Endodermal cell (in vitro differentiated cells): Measurements from ENCODE around the gene NAA35. TPM values are rescaled to one million over a fixed set of nuclear protein-coding genes. Genes with fewer than 3 reads are reported as not detected.

Experiments
- DNase-seq: peaks from one replicate; pipeline ENCODE4 v3.0.0-alpha.2; 2017
- H3K27ac ChIP-seq: 2 replicates; pipeline ENCODE4 v1.5.1; 2013; ENCODE audit warnings: mild to moderate bottlenecking, low read depth, low read length, moderate library complexity
- H3K27me3 ChIP-seq: 2 replicates; pipeline ENCODE4 v1.6.1; 2013; ENCODE audit warnings: mild to moderate bottlenecking, low read length, moderate library complexity; ENCODE audit not compliant: insufficient read depth, control insufficient read depth, poor library complexity, severe bottlenecking
- H3K36me3 ChIP-seq: 2 replicates; pipeline ENCODE4 v1.7.0; 2013; ENCODE audit warnings: mild to moderate bottlenecking, low read length, moderate library complexity; ENCODE audit not compliant: control insufficient read depth, insufficient read depth
- H3K4me1 ChIP-seq: one replicate; pipeline ENCODE4 v1.7.0; 2013; ENCODE audit warnings: low read length; ENCODE audit not compliant: control insufficient read depth, insufficient read depth
- H3K4me3 ChIP-seq: 2 replicates; pipeline ENCODE4 v1.5.1; 2013; ENCODE audit warnings: mild to moderate bottlenecking, low read length, moderate library complexity
- H3K9ac ChIP-seq: 2 replicates; pipeline ENCODE4 v1.6.1; 2013; ENCODE audit warnings: mild to moderate bottlenecking, low read length, moderate library complexity; ENCODE audit not compliant: poor library complexity, severe bottlenecking; ENCODE audit errors: extremely low read depth
- H3K9me3 ChIP-seq: 2 replicates; pipeline ENCODE4 v1.6.1; 2013; ENCODE audit warnings: mild to moderate bottlenecking, low read length, moderate library complexity; ENCODE audit not compliant: control insufficient read depth
- H3K27ac Mint-ChIP-seq: 2 replicates; pipeline ENCODE4 v1.8.0; 2020; ENCODE audit warnings: mixed read lengths
- H3K27me3 Mint-ChIP-seq: 2 replicates; pipeline ENCODE4 v1.8.0; 2021; ENCODE audit warnings: mild to moderate bottlenecking, mixed read lengths; ENCODE audit not compliant: insufficient read depth
- H3K36me3 Mint-ChIP-seq: 2 replicates; pipeline ENCODE4 v1.8.0; 2020; ENCODE audit warnings: low read depth, mixed read lengths
- H3K4me1 Mint-ChIP-seq: 2 replicates; pipeline ENCODE4 v1.8.0; 2020; ENCODE audit warnings: mixed read lengths
- H3K4me3 Mint-ChIP-seq: 2 replicates; pipeline ENCODE4 v1.8.0; 2020; ENCODE audit warnings: mild to moderate bottlenecking, moderate library complexity, mixed read lengths
- H3K9me3 Mint-ChIP-seq: 2 replicates; pipeline ENCODE4 v1.8.0; 2020; ENCODE audit warnings: mild to moderate bottlenecking, mixed read lengths
- CTCF ChIP-seq: fragments of 200-600 bp; sonication (generic); conservative IDR thresholded peaks from 2 replicates; pipeline ENCODE4 v1.5.0; 2021; ENCODE audit warnings: antibody characterized with exemption, mild to moderate bottlenecking
- WGBS, 2 experiments: methylation state at CpG; one replicate each; pipeline versions ENCODE4 v1.1.5 to v1.1.7; 2013; ENCODE audit warnings: missing lambda C conversion rate in 2 of 2, mixed read lengths in 1 of 2; ENCODE audit not compliant: insufficient coverage in 1 of 2, insufficient read length in 1 of 2; 5-methylcytosine and 5-hydroxymethylcytosine counted together
- total RNA-seq, 2 donors: library from RNA; stranded (reverse); fragmentation: NEBNext Ultra II Directional in 1 of 2; extraction: Animal tissue kit (Norgen Biotek cat#: 25700) in 1 of 2; gene quantifications; 2 replicates in 1 of 2; 3 replicates in 1 of 2; pipeline ENCODE4 v1.2.1, GENCODE V29; 2021

Gene NAA35
- total RNA-seq, 2 donors from 2014 or later = 30.3 to 31.4 TPM

- Mint-ChIP-seq H3K4me1 (no peaks in the 10 kb centered on the region), H3K27ac (no peak overlapping the region), H3K36me3 (peaks cover 74% of the 10 kb centered on the region), H3K9me3 (no peaks in the 10 kb centered on the region), H3K27me3 (no peaks in the 10 kb centered on the region), H3K4me3 (no peak overlapping the region)
- H3K9ac ChIP-seq = no peak overlapping the region
- no peak overlapping the region for H3K27ac ChIP-seq
- WGBS, 2 experiments = 87 to 100% methylated on average over 1 to 3 of the region's 3 CpGs
- H3K4me3 ChIP-seq = no peak overlapping the region
- no peaks in the 10 kb centered on the region for H3K27me3 ChIP-seq
- no peak for DNase-seq
- TF ChIP-seq CTCF = no peak
- H3K9me3 ChIP-seq = no peaks in the 10 kb centered on the region
- H3K4me1 ChIP-seq = no peaks in the 10 kb centered on the region
- H3K36me3 ChIP-seq = peaks cover 89% of the 10 kb centered on the region
These were observed 40.4 kb downstream of the NAA35 start for GRCh38 chr9:85981369-85981768.

- WGBS, 2 experiments = 83 to 96% methylated on average over 1 to 2 of the region's 2 CpGs
- DNase-seq = no peak
- no peaks in the 10 kb centered on the region for H3K27me3 Mint-ChIP-seq
- no peaks in the 10 kb centered on the region for H3K4me1 ChIP-seq
- H3K9ac ChIP-seq = no peak overlapping the region
- H3K27ac ChIP-seq = no peak overlapping the region
- no peaks in the 10 kb centered on the region for H3K9me3 ChIP-seq
- H3K4me1 Mint-ChIP-seq = peaks cover under 1% of the 10 kb centered on the region
- H3K27me3 ChIP-seq = no peaks in the 10 kb centered on the region
- no peak overlapping the region for H3K4me3 ChIP-seq
- no peak overlapping the region for H3K4me3 Mint-ChIP-seq
- no peak for TF ChIP-seq CTCF
- no peak overlapping the region for H3K27ac Mint-ChIP-seq
- H3K36me3 Mint-ChIP-seq = peaks cover 79% of the 10 kb centered on the region
- H3K9me3 Mint-ChIP-seq = no peaks in the 10 kb centered on the region
- H3K36me3 ChIP-seq = peaks cover 72% of the 10 kb centered on the region
These were observed 43.5 kb downstream of the NAA35 start for GRCh38 chr9:85984457-85984856.

- Histone ChIP-seq H3K9ac (no peak overlapping the region), H3K27me3 (no peaks in the 10 kb centered on the region), H3K27ac (no peak overlapping the region), H3K9me3 (no peaks in the 10 kb centered on the region), H3K4me3 (no peak overlapping the region), H3K36me3 (peaks cover 56% of the 10 kb centered on the region), H3K4me1 (peaks cover 4% of the 10 kb centered on the region)
- Mint-ChIP-seq H3K9me3 (peaks cover 2% of the 10 kb centered on the region), H3K36me3 (peaks cover 80% of the 10 kb centered on the region), H3K4me3 (no peak overlapping the region), H3K27ac (no peak overlapping the region), H3K4me1 (peaks cover 6% of the 10 kb centered on the region), H3K27me3 (no peaks in the 10 kb centered on the region)
- WGBS, 2 experiments = 93 to 95% methylated on average over 3 of the region's 3 CpGs
- no peak for TF ChIP-seq CTCF
- DNase-seq = no peak
These were observed 46.3 kb downstream of the NAA35 start for GRCh38 chr9:85987236-85987635.
